Activated CD4-positive, alpha-beta T cell treated with anti-CD3 and anti-CD28 coated beads, Interleukin-2, amount 10 ng/mL, durations not matched to agents 7 days and 5 days (primary cell): ENCODE measurements around the gene PTPN13. TPM values are rescaled to one million over a fixed set of nuclear protein-coding genes. Genes with fewer than 3 reads are reported as not detected.

ENCODE experiments used
- CTCF ChIA-PET: fragments of 350-600 bp; sonication (Branson Sonifier 250); formaldehyde crosslinking; loops from one replicate; lab custom pipeline; 2021; ENCODE audit warnings: antibody characterized with exemption; lab: Charles Lee
- POLR2A ChIA-PET: fragments of 350-600 bp; sonication (Branson Sonifier 250); formaldehyde crosslinking; loops from one replicate; lab custom pipeline; 2021; ENCODE audit warnings: antibody characterized with exemption; lab: Charles Lee
- DNase-seq: peaks from one replicate; pipeline ENCODE4 v3.0.0-alpha.2; 2020
- H3K27ac Mint-ChIP-seq: one replicate; pipeline ENCODE4 v1.8.0; 2021; ENCODE audit warnings: mild to moderate bottlenecking, moderate library complexity, mixed read lengths
- H3K27me3 Mint-ChIP-seq: one replicate; pipeline ENCODE4 v1.8.0; 2021; ENCODE audit warnings: mixed read lengths
- H3K36me3 Mint-ChIP-seq: one replicate; pipeline ENCODE4 v1.8.0; 2021; ENCODE audit warnings: low read depth, mixed read lengths
- H3K4me1 Mint-ChIP-seq: one replicate; pipeline ENCODE4 v1.8.0; 2021; ENCODE audit warnings: mixed read lengths
- H3K4me3 Mint-ChIP-seq: one replicate; pipeline ENCODE4 v1.8.0; 2021; ENCODE audit warnings: mild to moderate bottlenecking, moderate library complexity, mixed read lengths
- H3K9me3 Mint-ChIP-seq: one replicate; pipeline ENCODE4 v1.8.0; 2021; ENCODE audit warnings: mixed read lengths
- total RNA-seq, 2 experiments: library from RNA; stranded (reverse); gene quantifications; one replicate each; pipeline ENCODE4 v1.2.3, GENCODE V29; 2021

PTPN13 gene
- total RNA-seq, 2 experiments from 2014 or later = 2.0 to 2.6 TPM

GRCh38 chr4:86848732-86849619, 254.9 kb downstream of the PTPN13 start, which contains the start of gene SLC10A6:
Gene SLC10A6 (minus strand): TSS chr4:86849384. CDS start chr4:86849115, 269 bp downstream.
- Mint-ChIP-seq H3K27ac (no peak within 1 kb of the TSS), H3K36me3 (no peaks in the 10 kb centered on the region), H3K4me1 (no peaks in the 10 kb centered on the region), H3K4me3 (no peak within 1 kb of the TSS), H3K9me3 (no peaks in the 10 kb centered on the region), H3K27me3 (no peaks in the 10 kb centered on the region)
- CTCF ChIA-PET = no interaction called here
- POLR2A ChIA-PET = no interaction called here
- DNase-seq = no peak

GRCh38 chr4:86853209-86853608, 259.1 kb downstream of the PTPN13 start:
- CTCF ChIA-PET = no interaction called here
- no peak for DNase-seq
- H3K9me3 Mint-ChIP-seq = no peaks in the 10 kb centered on the region

GRCh38 chr4:86855572-86855971, 261.5 kb downstream of the PTPN13 start:
- no peak overlapping the region for H3K27ac Mint-ChIP-seq
- H3K9me3 Mint-ChIP-seq = no peaks in the 10 kb centered on the region
- no peak overlapping the region for H3K4me3 Mint-ChIP-seq
- DNase-seq = no peak
- no peaks in the 10 kb centered on the region for H3K4me1 Mint-ChIP-seq
- no peaks in the 10 kb centered on the region for H3K36me3 Mint-ChIP-seq
- ChIA-PET CTCF (interaction anchor here (0.6 kb wide), 1 partner anchor 8 kb away, joined by 3 read pairs; no protein-coding TSS in a partner anchor), POLR2A (no interaction called here)
- H3K27me3 Mint-ChIP-seq = no peaks in the 10 kb centered on the region

More at GRCh38 chr4:86853209-86853608, 259.1 kb downstream of the PTPN13 start:
- no peaks in the 10 kb centered on the region for H3K36me3 Mint-ChIP-seq
- no peak overlapping the region for H3K27ac Mint-ChIP-seq
- no peaks in the 10 kb centered on the region for H3K27me3 Mint-ChIP-seq
- POLR2A ChIA-PET = no interaction called here
- no peaks in the 10 kb centered on the region for H3K4me1 Mint-ChIP-seq
- no peak overlapping the region for H3K4me3 Mint-ChIP-seq

GRCh38 chr4:86856896-86857295, 262.8 kb downstream of the PTPN13 start:
- H3K36me3 Mint-ChIP-seq = no peaks in the 10 kb centered on the region
- POLR2A ChIA-PET = no interaction called here
- H3K9me3 Mint-ChIP-seq = no peaks in the 10 kb centered on the region
- DNase-seq = no peak
- CTCF ChIA-PET = no interaction called here
- no peaks in the 10 kb centered on the region for H3K4me1 Mint-ChIP-seq
- no peak overlapping the region for H3K27ac Mint-ChIP-seq
- H3K4me3 Mint-ChIP-seq = no peak overlapping the region
- H3K27me3 Mint-ChIP-seq = no peaks in the 10 kb centered on the region

- no peaks in the 10 kb centered on the region for H3K9me3 Mint-ChIP-seq
- H3K27ac Mint-ChIP-seq = peak overlapping the region; percentile 7
- CTCF ChIA-PET = no interaction called here
- POLR2A ChIA-PET = no interaction called here
- H3K36me3 Mint-ChIP-seq = no peaks in the 10 kb centered on the region
- no peak overlapping the region for H3K4me3 Mint-ChIP-seq
- H3K4me1 Mint-ChIP-seq = no peaks in the 10 kb centered on the region
- no peak for DNase-seq
- no peaks in the 10 kb centered on the region for H3K27me3 Mint-ChIP-seq
Measured at GRCh38 chr4:86857341-86858052, 263.4 kb downstream of the PTPN13 start.

Other genes starting within 250 kb of the PTPN13 start
- gene MAPK10, start 234.3 kb upstream of the PTPN13 start, total RNA-seq = not detected